ENCODE results near the gene HES4.

DNA sequence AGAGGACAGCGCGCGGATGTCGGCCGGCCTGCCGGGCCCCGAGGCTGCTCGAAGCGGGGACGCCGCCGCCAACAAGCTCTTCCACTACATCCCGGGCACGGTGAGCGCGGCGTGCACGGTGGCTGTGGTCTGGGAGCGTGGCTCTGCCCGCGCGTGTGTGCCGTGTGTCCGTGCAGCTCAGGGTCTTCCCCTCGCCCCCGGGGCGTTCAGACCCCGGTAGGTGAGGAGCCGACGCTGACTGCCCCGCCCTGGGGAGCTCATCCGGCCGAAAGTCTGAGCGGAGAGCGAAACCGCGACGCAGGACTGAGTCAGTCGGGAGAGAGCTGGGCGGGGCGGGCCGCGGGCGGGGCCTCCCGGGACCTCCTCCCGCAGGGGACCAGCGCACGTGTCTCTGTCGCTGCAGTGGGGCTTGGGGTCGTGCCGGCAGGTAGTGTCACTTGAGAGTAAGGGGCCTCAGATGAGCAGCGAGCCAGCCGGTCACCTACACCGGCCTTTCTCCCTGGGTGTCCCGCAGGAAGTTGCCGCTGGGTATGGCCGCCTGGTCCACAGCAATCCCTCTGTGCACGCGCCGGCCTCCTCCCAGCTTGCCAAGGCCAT lies 33.1 kb downstream of the HES4 start:
- TF ChIP-seq, protein P1, sequence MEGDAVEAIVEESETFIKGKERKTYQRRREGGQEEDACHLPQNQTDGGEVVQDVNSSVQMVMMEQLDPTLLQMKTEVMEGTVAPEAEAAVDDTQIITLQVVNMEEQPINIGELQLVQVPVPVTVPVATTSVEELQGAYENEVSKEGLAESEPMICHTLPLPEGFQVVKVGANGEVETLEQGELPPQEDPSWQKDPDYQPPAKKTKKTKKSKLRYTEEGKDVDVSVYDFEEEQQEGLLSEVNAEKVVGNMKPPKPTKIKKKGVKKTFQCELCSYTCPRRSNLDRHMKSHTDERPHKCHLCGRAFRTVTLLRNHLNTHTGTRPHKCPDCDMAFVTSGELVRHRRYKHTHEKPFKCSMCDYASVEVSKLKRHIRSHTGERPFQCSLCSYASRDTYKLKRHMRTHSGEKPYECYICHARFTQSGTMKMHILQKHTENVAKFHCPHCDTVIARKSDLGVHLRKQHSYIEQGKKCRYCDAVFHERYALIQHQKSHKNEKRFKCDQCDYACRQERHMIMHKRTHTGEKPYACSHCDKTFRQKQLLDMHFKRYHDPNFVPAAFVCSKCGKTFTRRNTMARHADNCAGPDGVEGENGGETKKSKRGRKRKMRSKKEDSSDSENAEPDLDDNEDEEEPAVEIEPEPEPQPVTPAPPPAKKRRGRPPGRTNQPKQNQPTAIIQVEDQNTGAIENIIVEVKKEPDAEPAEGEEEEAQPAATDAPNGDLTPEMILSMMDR (IDR thresholded peaks at IDR 0.05) = no peak
- TF ChIP-seq POLR2A (IDR thresholded peaks at IDR 0.05) = peak; percentile 75
- peak; percentile 64 for TF ChIP-seq POLR2AphosphoS5 (IDR thresholded peaks at IDR 0.05)
